GM10266 (cell line): Measurements from ENCODE around the gene PHETA1.
"Not testable (repeated sequence)": the region's sequence is repeated elsewhere in the genome, so short reads cannot be mapped to it uniquely, and the experiment has no call there.

Experiments
- DNase-seq: peaks from one replicate; pipeline ENCODE4 v3.0.0; 2012; ENCODE audit errors: extremely low spot score
- TF ChIP-seq, protein P1 (sequence below): IDR thresholded peaks from 2 replicates; pipeline ENCODE4 v1.5.1; 2012; ENCODE audit warnings: mild to moderate bottlenecking, low read depth; ENCODE audit not compliant: control insufficient read depth, insufficient read depth; ENCODE audit errors: missing control alignments

Gene PHETA1

DNA sequence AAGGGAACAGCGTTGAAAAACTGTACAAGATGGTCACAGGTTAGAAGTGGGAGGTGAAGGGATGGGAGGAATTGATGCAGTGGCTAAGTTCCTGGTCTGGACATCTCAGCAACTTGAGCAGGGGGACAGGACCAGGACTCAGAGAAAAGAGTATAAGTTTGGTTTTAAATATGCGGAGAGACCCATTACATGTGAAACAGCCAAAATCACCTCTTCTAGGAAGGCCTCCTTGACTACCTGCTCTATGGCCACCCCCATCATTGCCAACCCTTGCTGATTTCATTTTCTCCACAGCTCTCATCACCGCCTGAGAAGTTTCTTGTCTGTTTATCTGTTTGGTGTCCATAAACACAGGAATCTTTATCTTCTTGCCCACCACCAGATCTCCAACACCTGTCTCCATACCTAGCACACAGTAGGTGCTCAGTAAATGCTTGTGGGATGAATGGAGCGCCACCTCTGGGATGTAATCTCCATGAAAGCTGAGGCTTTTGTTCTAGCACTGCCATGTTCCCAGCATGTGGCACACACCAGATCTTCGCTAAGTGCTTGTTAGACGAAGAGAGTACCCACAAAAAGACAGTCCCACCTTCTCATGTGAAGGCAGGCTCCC is 11.2 kb upstream of the PHETA1 start:
- TF ChIP-seq, protein P1, sequence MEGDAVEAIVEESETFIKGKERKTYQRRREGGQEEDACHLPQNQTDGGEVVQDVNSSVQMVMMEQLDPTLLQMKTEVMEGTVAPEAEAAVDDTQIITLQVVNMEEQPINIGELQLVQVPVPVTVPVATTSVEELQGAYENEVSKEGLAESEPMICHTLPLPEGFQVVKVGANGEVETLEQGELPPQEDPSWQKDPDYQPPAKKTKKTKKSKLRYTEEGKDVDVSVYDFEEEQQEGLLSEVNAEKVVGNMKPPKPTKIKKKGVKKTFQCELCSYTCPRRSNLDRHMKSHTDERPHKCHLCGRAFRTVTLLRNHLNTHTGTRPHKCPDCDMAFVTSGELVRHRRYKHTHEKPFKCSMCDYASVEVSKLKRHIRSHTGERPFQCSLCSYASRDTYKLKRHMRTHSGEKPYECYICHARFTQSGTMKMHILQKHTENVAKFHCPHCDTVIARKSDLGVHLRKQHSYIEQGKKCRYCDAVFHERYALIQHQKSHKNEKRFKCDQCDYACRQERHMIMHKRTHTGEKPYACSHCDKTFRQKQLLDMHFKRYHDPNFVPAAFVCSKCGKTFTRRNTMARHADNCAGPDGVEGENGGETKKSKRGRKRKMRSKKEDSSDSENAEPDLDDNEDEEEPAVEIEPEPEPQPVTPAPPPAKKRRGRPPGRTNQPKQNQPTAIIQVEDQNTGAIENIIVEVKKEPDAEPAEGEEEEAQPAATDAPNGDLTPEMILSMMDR, result no peak
- DNase-seq, result no peak

DNA sequence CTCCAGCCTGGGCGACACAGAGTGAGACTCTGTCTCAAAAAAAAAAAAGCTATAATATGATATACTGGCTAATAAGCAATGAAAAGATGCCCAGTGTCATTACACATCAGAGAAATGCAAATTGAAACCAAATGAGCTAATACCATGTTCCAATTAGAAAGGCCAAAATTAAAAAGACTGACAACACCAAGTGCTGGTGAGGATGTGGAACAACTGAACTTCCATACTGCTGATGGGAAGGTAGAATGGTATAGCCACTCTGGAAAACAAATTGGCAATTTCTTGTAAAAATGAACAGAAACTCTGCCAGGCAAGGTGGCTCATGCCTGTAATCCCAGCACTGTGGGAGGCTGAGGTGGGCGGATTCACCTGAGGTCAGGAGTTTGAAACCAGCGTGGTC is 8.5 kb upstream of the PHETA1 start:
- TF ChIP-seq, protein P1, result no peak
- DNase-seq, result no peak

DNA sequence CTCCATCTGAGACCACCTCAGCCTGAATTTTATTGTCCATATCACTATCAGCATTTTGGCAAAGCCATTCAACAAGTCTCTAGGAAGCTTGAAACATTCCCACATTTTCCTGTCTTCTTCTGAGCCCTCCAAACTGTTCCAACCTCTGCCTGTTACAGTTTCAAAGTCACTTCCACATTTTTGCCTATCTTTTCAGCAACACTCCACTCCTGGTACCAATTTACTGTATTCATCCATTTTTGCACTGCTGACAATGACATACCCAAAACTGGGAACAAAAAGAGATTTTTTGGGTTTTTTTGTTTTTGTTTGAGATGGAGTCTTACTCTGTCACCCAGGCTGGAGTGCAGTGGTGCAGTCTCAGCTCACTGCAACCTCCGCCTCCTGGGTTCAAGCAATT is 4.3 kb upstream of the PHETA1 start:
- not testable (repeated sequence) for DNase-seq

DNA sequence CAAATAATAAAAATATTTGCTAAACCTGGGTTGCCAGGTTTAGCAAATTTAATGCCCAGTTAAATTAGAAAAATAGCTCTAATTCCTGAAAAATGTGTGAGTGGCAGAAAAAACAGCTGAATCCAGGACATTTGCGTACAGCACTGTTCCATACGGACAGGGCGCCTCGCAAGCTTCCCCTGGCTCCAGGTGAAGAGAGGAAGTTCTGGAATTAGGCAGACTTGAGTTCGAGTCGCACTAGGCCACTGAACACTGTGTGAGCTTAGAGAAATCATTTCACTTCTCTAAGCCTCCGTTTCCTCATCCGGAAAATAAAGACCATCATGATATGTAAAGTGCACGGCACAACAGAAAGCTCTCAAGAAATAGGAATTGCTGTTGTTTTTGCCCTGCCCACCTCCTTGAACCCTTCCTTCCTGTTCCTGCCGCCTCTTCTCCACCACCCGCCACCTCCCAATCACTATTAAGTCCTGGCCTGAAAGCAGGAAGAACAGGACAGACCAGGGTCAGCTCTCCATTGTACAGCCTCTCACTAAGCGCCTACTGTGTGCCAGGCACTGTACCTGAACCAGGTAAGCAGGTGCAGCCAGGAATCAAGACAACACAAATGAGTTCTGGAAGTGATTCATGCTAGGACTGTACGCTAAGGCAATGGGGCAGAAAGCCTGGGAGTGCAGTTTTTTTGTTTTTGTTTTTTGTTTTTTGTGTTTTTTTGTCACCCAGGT is 763 bp upstream of the PHETA1 start:
- TF ChIP-seq, protein P1, result no peak
- DNase-seq, result no peak

DNA sequence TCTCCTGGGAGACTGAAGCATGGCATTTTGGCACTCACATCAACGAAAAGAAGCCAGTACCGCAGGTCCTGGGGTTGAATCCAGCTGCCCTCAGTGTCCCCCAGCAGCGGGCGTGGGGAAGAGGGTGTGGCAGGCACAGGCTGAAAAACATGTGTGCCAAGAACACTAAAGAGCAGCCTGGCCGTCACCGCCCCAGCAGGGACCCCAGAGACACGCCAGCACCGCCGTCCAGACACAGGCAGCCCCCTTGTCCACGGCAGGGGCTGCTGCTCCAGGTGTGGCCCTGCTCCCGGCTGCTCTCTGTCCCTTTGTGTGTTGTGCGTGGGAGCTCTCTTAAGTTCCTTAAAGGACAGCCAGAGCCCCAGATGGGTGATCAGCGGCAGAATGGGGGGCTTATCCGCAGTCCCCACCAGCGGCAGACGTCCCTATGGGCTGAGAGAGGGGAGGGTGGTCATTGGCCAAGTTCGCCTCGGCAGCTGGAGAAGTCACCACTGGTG is 556 bp downstream of the PHETA1 start:
- no peak for DNase-seq
- TF ChIP-seq, protein P1, result no peak

DNA sequence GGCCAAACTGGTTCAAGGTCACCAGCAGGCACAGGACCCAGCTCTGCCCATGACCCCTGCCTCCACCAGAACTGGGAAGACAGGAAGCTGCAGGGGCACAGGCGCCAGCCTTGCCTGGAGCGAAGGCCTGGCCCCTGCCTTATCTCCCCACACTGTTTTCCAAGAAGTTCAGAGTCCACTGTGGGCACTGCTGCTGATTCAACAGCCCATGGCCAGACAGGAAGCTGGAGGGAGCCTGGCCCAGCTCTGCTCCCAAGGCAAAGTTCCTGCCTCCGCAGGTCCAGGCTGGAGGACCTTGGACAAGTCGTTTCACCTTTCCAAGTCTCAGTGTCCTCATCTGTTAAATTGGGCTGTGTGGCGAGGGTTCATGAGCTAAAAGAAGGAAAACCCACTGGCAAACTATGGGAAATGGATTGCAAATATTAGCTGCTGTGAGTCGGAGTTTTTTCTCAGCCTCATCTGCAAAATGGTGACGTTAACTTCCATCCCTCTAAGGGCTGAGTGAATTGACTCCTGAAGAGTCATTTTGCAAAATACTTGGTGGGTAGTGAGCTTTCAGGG is 1.2 kb downstream of the PHETA1 start:
- no peak for DNase-seq
- TF ChIP-seq, protein P1, result no peak

DNA sequence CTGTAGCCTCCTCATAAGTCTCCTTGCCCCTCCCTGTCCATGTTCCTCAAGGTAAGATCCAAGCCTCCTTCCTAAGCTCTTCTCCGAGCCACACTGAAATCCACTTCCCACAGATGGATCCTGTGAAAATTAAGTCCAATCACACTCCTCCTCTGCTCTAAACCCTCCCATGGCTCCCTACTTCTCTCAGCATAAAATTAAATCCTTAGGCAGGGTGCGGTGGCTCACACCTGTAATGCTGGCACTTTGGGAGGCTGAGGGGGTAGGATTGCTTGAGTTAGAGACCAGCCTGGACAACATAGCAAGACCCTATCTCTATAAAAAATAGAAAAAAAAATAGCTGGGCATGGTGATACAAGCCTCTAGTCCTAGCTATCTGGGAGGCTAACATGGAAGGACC is 2.3 kb downstream of the PHETA1 start:
- DNase-seq, result no peak
- TF ChIP-seq, protein P1, result no peak
